HG03135 (cell line): ENCODE results near the gene KPNA3.
"Not testable (repeated sequence)": the region's sequence is repeated elsewhere in the genome, so short reads cannot be mapped to it uniquely, and the experiment has no call there.

Experiments
- ATAC-seq: cut with Tn5 transposase; IDR thresholded peaks from one replicate; pipeline ENCODE4 v1.9.1; 2021; ENCODE audit warnings: mild to moderate bottlenecking, moderate library complexity; ENCODE audit not compliant: unreplicated experiment

The KPNA3 gene

GRCh38 chr13:49760558-49760957 lies 31.9 kb downstream of the KPNA3 start:
- ATAC-seq = no peak

DNA sequence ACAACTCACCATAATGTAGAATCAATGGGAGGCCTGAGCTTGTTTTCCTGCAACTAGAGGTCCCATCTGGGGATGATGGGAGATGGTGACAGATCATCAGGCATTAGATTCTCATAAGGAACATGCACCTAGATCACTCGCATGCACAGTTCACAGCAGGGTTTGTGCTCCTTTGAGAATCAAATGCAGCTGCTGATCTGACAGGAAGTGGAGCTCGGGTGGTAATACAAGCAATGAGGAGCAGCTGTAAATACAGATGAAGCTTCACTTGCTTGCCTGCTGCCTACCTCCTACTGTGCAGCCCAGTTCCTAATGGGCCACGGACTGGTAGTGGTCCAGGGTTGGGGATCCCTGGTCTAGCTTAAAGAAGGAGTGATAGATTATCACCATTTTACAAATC lies 33.0 kb downstream of the KPNA3 start:
- no peak for ATAC-seq

- no peak for ATAC-seq
Measured at GRCh38 chr13:49756263-49756662, 36.2 kb downstream of the KPNA3 start.

GRCh38 chr13:49754146-49754545 lies 38.3 kb downstream of the KPNA3 start:
- ATAC-seq = no peak

DNA sequence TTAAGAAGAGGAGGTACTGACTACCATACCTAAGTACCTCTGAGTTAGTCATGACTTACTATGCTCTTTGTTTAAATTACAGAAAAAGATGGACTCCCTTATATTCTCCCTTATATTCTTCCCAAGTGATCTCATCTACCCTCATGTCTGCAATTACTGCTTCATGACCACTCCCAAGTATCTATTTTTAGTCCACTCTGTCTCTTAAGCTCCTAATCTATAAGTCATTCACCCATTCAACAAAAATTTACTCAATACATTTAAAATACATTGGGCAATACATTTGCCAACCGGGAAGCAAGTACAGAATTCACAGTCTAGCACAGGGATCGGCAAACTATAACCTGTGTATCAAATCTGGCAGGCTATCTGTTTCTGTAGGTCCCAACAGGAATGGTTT lies 42.6 kb downstream of the KPNA3 start:
- ATAC-seq = no peak

- no peak for ATAC-seq
Measured at GRCh38 chr13:49746111-49746510, 46.4 kb downstream of the KPNA3 start.

- no peak for ATAC-seq
Measured at GRCh38 chr13:49740870-49741269, 51.6 kb downstream of the KPNA3 start.

- ATAC-seq = no peak
Measured at GRCh38 chr13:49739498-49740187, 52.8 kb downstream of the KPNA3 start.

- no peak for ATAC-seq
Measured at GRCh38 chr13:49733181-49733951, 59.1 kb downstream of the KPNA3 start.

GRCh38 chr13:49731766-49732165 lies 60.7 kb downstream of the KPNA3 start:
- ATAC-seq = no peak

GRCh38 chr13:49716615-49717014 lies 75.9 kb downstream of the KPNA3 start:
- ATAC-seq = no peak

GRCh38 chr13:49714757-49715156 lies 77.7 kb downstream of the KPNA3 start:
- no peak for ATAC-seq

DNA sequence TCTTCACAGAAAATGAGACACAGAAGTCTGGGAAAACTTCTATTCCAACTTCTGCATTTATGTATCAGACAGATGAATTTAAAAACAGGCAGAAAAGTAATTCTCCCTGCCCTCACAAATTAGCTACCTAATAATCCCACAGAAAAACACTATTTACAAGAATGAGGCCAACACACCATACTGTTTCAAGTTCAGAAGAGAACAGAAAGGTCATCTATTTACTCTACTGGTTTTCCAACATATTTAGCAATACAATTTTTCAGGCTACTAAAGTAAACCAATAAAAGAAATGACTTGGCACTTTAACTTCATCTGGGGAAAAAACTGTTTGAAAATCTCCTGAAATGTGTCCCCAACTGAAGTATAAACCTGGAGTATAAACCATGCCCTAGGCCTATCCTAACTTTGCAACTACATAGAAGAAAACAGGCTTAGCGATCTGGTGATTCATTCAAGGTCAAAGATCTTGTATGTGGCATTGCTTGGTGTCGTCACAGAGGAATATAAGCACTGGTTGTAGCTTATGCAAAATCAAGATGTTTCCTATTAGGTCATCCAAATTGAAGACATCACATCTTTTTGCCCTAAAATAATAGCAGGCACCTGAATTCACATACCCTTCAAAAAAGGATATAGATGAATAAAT lies 81.1 kb downstream of the KPNA3 start:
- no peak for ATAC-seq

- not testable (repeated sequence) for ATAC-seq
Measured at GRCh38 chr13:49704264-49704663, 88.2 kb downstream of the KPNA3 start.

GRCh38 chr13:49701491-49701890 lies 91.0 kb downstream of the KPNA3 start:
- no peak for ATAC-seq

DNA sequence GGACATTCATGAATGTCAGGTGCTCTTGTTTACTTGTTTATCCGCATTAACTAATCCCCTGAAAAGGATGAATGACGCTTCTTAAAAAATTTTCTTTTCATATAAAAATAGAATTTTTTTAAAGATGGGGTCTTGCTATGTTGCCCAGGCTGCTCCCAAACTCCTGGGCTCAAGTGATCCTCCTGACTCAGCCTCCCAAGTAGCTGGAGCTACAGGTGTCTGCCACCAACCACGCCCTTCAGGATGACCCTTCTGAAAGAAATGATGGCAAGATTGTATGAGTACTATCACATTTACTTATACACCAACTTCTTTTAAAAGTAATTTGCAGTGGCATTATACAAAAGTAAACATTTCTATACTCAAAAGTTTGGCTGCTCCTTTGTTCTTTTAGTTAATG lies 95.0 kb downstream of the KPNA3 start:
- no peak for ATAC-seq

DNA sequence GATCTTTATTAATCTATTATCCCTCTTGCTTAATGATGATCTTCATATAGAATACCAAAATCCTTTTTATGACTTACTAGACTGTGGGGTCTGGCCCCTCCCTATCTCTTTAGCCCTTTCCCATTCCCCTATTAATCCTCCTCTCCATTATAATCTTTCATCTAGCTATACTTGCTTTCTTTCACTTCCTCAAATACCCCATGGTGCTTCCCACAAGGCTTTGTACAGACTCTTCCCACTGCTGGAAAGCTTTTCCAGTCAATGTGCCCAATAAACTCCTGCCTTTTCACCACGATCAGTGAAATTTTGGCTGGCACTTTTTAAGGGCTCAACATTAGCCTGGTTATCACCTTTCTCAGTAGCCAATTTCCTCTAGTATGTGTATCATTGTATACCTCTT lies 98.0 kb downstream of the KPNA3 start:
- ATAC-seq = no peak

GRCh38 chr13:49693877-49694276 lies 98.6 kb downstream of the KPNA3 start:
- no peak for ATAC-seq

GRCh38 chr13:49693191-49693733 lies 99.2 kb downstream of the KPNA3 start:
- ATAC-seq = no peak

DNA sequence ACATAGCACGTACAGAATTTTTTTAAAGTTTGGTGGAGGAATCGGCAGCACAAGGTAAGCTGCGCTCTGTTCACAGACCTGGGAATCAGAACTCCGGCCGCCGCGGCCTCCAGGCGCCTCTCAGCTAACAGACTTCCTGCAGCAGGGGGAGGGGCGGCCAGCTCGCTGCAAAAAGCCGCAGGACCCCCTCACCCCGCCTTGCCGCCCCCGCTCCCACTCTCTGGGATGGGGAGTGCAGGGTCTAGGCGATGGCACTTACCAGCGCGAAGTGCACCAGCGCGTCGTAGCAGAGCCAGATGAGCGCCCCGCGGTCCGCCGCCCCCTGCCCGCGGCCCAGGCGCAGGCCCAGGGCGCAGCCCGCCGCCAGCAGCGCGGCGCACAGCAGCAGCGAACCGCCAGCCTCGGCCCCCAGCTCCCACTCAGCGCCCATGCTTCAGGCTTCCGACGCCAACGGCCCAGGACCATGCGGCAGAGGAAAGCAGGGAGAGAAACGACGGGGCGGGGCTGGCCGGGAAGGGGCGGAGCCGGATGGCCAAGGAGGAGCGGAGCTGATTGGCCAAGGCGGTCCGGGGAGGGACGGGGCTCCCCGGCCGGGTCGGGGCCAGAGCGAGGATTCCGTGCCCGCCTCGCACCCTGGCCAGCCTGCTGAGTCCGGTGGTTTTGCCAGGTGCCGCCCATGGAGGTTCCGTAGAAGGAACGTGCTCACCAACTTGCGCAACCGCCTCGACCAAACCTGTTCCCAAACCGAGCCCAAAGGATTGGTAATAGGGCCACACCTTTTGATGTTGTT lies 101.3 kb downstream of the KPNA3 start, which contains the start of gene EBPL:
Gene EBPL, minus strand, starts transcription at position 492 of the 790 bp plus-strand sequence. Its CDS starts 62 bp downstream, at position 430.
- ATAC-seq = peak; percentile 92
